ENCODE measurements around the gene IFT57.

DNA sequence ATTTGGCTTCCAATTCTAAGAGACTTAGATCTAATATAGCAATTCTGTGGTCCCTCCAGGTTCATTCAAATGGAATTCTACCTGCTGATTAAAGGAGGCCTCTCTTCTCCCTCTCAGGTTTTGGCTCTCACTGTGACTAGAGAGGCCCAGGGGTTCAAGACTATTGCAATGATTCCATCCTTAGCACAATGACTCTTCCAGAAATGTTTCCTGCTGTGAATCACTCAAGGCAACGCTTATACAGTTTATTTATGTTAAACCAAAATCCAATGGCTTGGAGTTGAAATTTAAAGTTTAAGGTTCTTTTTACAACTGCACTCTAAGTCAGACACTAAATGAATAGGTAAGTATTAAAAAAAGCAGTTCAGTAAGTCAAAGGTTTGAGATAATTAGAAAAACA, 39.9 kb downstream of the IFT57 start:
- TF ChIP-seq, protein P1, sequence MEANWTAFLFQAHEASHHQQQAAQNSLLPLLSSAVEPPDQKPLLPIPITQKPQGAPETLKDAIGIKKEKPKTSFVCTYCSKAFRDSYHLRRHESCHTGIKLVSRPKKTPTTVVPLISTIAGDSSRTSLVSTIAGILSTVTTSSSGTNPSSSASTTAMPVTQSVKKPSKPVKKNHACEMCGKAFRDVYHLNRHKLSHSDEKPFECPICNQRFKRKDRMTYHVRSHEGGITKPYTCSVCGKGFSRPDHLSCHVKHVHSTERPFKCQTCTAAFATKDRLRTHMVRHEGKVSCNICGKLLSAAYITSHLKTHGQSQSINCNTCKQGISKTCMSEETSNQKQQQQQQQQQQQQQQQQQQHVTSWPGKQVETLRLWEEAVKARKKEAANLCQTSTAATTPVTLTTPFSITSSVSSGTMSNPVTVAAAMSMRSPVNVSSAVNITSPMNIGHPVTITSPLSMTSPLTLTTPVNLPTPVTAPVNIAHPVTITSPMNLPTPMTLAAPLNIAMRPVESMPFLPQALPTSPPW (CRISPR knock-in tag; IDR thresholded peaks at IDR 0.05): no peak
- TF ChIP-seq, protein P2, sequence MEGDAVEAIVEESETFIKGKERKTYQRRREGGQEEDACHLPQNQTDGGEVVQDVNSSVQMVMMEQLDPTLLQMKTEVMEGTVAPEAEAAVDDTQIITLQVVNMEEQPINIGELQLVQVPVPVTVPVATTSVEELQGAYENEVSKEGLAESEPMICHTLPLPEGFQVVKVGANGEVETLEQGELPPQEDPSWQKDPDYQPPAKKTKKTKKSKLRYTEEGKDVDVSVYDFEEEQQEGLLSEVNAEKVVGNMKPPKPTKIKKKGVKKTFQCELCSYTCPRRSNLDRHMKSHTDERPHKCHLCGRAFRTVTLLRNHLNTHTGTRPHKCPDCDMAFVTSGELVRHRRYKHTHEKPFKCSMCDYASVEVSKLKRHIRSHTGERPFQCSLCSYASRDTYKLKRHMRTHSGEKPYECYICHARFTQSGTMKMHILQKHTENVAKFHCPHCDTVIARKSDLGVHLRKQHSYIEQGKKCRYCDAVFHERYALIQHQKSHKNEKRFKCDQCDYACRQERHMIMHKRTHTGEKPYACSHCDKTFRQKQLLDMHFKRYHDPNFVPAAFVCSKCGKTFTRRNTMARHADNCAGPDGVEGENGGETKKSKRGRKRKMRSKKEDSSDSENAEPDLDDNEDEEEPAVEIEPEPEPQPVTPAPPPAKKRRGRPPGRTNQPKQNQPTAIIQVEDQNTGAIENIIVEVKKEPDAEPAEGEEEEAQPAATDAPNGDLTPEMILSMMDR (IDR thresholded peaks at IDR 0.05 in 2 of 3, conservative IDR thresholded peaks at IDR 0.05 in 1 of 3; ENCODE audit: insufficient read depth in 2 of 3, low read depth in 1 of 3, low read length in 3 of 3): no peak
- TF ChIP-seq, protein P3, sequence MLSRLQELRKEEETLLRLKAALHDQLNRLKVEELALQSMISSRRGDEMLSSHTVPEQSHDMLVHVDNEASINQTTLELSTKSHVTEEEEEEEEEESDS (CRISPR knock-in tag; IDR thresholded peaks at IDR 0.05): no peak
- TF ChIP-seq ZNF121 (CRISPR knock-in tag; conservative IDR thresholded peaks at IDR 0.05) (no peak), GABPA (tag; conservative IDR thresholded peaks at IDR 0.05; ENCODE audit: low read depth) (no peak), ETS2 (tag; IDR thresholded peaks at IDR 0.05; ENCODE audit: borderline replicate concordance, poor library complexity, severe bottlenecking) (no peak), POLR2A (conservative IDR thresholded peaks at IDR 0.05) (no peak), EZH2 (IDR thresholded peaks at IDR 0.05; ENCODE audit: borderline replicate concordance, low read depth, low read length) (no peak), ZNF224 (CRISPR knock-in tag; IDR thresholded peaks at IDR 0.05) (no peak)
- TF ChIP-seq, protein P4, sequence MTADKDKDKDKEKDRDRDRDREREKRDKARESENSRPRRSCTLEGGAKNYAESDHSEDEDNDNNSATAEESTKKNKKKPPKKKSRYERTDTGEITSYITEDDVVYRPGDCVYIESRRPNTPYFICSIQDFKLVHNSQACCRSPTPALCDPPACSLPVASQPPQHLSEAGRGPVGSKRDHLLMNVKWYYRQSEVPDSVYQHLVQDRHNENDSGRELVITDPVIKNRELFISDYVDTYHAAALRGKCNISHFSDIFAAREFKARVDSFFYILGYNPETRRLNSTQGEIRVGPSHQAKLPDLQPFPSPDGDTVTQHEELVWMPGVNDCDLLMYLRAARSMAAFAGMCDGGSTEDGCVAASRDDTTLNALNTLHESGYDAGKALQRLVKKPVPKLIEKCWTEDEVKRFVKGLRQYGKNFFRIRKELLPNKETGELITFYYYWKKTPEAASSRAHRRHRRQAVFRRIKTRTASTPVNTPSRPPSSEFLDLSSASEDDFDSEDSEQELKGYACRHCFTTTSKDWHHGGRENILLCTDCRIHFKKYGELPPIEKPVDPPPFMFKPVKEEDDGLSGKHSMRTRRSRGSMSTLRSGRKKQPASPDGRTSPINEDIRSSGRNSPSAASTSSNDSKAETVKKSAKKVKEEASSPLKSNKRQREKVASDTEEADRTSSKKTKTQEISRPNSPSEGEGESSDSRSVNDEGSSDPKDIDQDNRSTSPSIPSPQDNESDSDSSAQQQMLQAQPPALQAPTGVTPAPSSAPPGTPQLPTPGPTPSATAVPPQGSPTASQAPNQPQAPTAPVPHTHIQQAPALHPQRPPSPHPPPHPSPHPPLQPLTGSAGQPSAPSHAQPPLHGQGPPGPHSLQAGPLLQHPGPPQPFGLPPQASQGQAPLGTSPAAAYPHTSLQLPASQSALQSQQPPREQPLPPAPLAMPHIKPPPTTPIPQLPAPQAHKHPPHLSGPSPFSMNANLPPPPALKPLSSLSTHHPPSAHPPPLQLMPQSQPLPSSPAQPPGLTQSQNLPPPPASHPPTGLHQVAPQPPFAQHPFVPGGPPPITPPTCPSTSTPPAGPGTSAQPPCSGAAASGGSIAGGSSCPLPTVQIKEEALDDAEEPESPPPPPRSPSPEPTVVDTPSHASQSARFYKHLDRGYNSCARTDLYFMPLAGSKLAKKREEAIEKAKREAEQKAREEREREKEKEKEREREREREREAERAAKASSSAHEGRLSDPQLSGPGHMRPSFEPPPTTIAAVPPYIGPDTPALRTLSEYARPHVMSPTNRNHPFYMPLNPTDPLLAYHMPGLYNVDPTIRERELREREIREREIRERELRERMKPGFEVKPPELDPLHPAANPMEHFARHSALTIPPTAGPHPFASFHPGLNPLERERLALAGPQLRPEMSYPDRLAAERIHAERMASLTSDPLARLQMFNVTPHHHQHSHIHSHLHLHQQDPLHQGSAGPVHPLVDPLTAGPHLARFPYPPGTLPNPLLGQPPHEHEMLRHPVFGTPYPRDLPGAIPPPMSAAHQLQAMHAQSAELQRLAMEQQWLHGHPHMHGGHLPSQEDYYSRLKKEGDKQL (CRISPR knock-in tag; IDR thresholded peaks at IDR 0.05; ENCODE audit: borderline replicate concordance): no peak
